H1 (cell line): Measurements from ENCODE around the gene PHC1. TPM values are rescaled to one million over a fixed set of nuclear protein-coding genes. Genes with fewer than 3 reads are reported as not detected.

Source experiments
- CTCF ChIA-PET: fragments of 300-600 bp; sonication (Branson Sonifier 250); formaldehyde crosslinking; loops from one replicate; lab custom pipeline; 2021; ENCODE audit not compliant: partially characterized antibody; lab: Charles Lee
- POLR2A ChIA-PET: fragments of 300-600 bp; sonication (Branson Sonifier 250); formaldehyde crosslinking; loops from one replicate; lab custom pipeline; 2021; ENCODE audit warnings: inconsistent platforms; ENCODE audit not compliant: partially characterized antibody; lab: Charles Lee
- DNase-seq, 2 experiments: peaks; one replicate each; pipeline versions ENCODE4 v3.0.0 to v3.0.0-alpha.2; 2010 to 2022; ENCODE audit warnings: low spot score in 2 of 2, low read depth in 1 of 2, mixed read lengths in 1 of 2
- FAIRE-seq: peaks from 2 replicates; lab custom pipeline; 2011; peaks lifted over from hg19 to GRCh38; lab: Jason Lieb, UNC
- H2AFZ ChIP-seq: 2 replicates; pipeline ENCODE4 v1.8.1; 2012; ENCODE audit warnings: low read length, inconsistent platforms
- H2AK5ac ChIP-seq: 2 replicates; pipeline ENCODE4 v1.6.1; 2013; ENCODE audit warnings: low read depth, low read length
- H2BK120ac ChIP-seq: replicated peaks from 2 replicates; pipeline ENCODE3; 2013; ENCODE audit warnings: low read depth, low read length, inconsistent platforms
- H2BK12ac ChIP-seq: 2 replicates; pipeline ENCODE4 v1.6.1; 2013; ENCODE audit warnings: low read depth, low read length
- H2BK15ac ChIP-seq: 2 replicates; pipeline ENCODE4 v1.6.1; 2013; ENCODE audit warnings: low read length
- H2BK20ac ChIP-seq: 2 replicates; pipeline ENCODE4 v1.6.1; 2013; ENCODE audit warnings: low read length
- H2BK5ac ChIP-seq: 2 replicates; pipeline ENCODE4 v1.6.1; 2013; ENCODE audit warnings: low read depth, low read length
- H3K14ac ChIP-seq: 2 replicates; pipeline ENCODE4 v1.6.1; 2013; ENCODE audit warnings: inconsistent platforms; ENCODE audit not compliant: insufficient read length
- H3K18ac ChIP-seq: 2 replicates; pipeline ENCODE4 v1.6.1; 2013; ENCODE audit warnings: low read length; ENCODE audit errors: extremely low read depth
- H3K23ac ChIP-seq: 2 replicates; pipeline ENCODE4 v1.6.1; 2013; ENCODE audit warnings: inconsistent platforms; ENCODE audit not compliant: insufficient read length
- H3K23me2 ChIP-seq: 2 replicates; pipeline ENCODE4 v1.6.1; 2013; ENCODE audit warnings: low read depth, low read length
- H3K27ac ChIP-seq: 2 replicates; pipeline ENCODE4 v1.6.1; 2011; ENCODE audit warnings: low read depth, low read length, inconsistent platforms
- H3K27me3 ChIP-seq, 4 experiments: replicated peaks in 1 of 4; 1 replicate in 1 of 4; 2 replicates in 3 of 4; pipeline versions ENCODE4 v1.6.1 to v1.8.1; 2011 to 2013; ENCODE audit warnings: low read length in 3 of 4, mild to moderate bottlenecking in 3 of 4, inconsistent platforms in 2 of 4, mixed read lengths in 2 of 4, moderate library complexity in 1 of 4; ENCODE audit not compliant: control insufficient read depth in 3 of 4, insufficient read depth in 3 of 4; ENCODE audit errors: extremely low read depth in 1 of 4
- H3K36me3 ChIP-seq, 4 experiments: 2 replicates each; pipeline versions ENCODE4 v1.6.1 to v1.8.1; 2011 to 2013; ENCODE audit warnings: mild to moderate bottlenecking in 4 of 4, low read length in 3 of 4, moderate library complexity in 2 of 4, control low read depth in 1 of 4, inconsistent platforms in 1 of 4; ENCODE audit not compliant: insufficient read depth in 4 of 4, control insufficient read depth in 2 of 4
- H3K4ac ChIP-seq: replicated peaks from 2 replicates; pipeline ENCODE3; 2013; ENCODE audit warnings: low read length, low read depth, mixed read lengths, inconsistent platforms; ENCODE audit not compliant: insufficient read length
- H3K4me1 ChIP-seq, 4 experiments: replicated peaks in 1 of 4; 1 replicate in 1 of 4; 2 replicates in 3 of 4; pipeline versions ENCODE4 v1.6.1 to v1.8.1; 2011 to 2013; ENCODE audit warnings: low read length in 3 of 4, inconsistent platforms in 2 of 4, mixed read lengths in 1 of 4; ENCODE audit not compliant: insufficient read depth in 4 of 4, control insufficient read depth in 3 of 4
- H3K4me2 ChIP-seq, 2 experiments: 2 replicates each; pipeline versions ENCODE4 v1.6.1 to v1.8.1; 2011 to 2013; ENCODE audit warnings: low read depth in 2 of 2, low read length in 2 of 2, control low read depth in 1 of 2, inconsistent platforms in 1 of 2, mild to moderate bottlenecking in 1 of 2; ENCODE audit not compliant: insufficient read depth in 1 of 2
- H3K4me3 ChIP-seq, 4 experiments: fragments of 200-600, 300-600 bp in 1 of 4; sonication (generic), shearing (Covaris generic), sonication (Bioruptor Twin) in 1 of 4; 2 replicates each; pipeline versions ENCODE4 v1.5.1 to v1.8.1; 2011 to 2016; ENCODE audit warnings: low read length in 4 of 4, low read depth in 3 of 4, control low read depth in 2 of 4, inconsistent platforms in 2 of 4, mild to moderate bottlenecking in 2 of 4, mixed read lengths in 1 of 4, moderate library complexity in 1 of 4; ENCODE audit not compliant: insufficient read depth in 2 of 4; ENCODE audit errors: extremely low read depth in 1 of 4
- H3K56ac ChIP-seq: replicated peaks from 2 replicates; pipeline ENCODE3; 2013; ENCODE audit warnings: low read depth, mild to moderate bottlenecking, mixed read lengths, low read length, inconsistent platforms; ENCODE audit not compliant: insufficient read length
- H3K79me1 ChIP-seq: 2 replicates; pipeline ENCODE4 v1.6.1; 2013; ENCODE audit warnings: low read depth, low read length, control low read depth
- H3K79me2 ChIP-seq, 2 experiments: 2 replicates each; pipeline versions ENCODE4 v1.6.1 to v1.8.1; 2012 to 2013; ENCODE audit warnings: low read length in 2 of 2, mild to moderate bottlenecking in 2 of 2, inconsistent platforms in 1 of 2; ENCODE audit not compliant: insufficient read depth in 2 of 2, control insufficient read depth in 1 of 2
- H3K9ac ChIP-seq, 4 experiments: replicated peaks in 1 of 4; 1 replicate in 1 of 4; 2 replicates in 3 of 4; pipeline versions ENCODE4 v1.6.1 to v1.8.1; 2011 to 2013; ENCODE audit warnings: low read depth in 3 of 4, low read length in 3 of 4, control low read depth in 2 of 4, mild to moderate bottlenecking in 2 of 4, moderate library complexity in 2 of 4, inconsistent platforms in 1 of 4; ENCODE audit errors: extremely low read depth in 1 of 4
- H3K9me3 ChIP-seq, 2 experiments: 2 replicates each; pipeline versions ENCODE4 v1.6.1 to v1.8.1; 2012 to 2013; ENCODE audit warnings: mild to moderate bottlenecking in 2 of 2, moderate library complexity in 2 of 2, control low read depth in 1 of 2, inconsistent platforms in 1 of 2, low read depth in 1 of 2, low read length in 1 of 2, mixed read lengths in 1 of 2; ENCODE audit not compliant: insufficient read depth in 2 of 2
- H4K20me1 ChIP-seq, 2 experiments: replicated peaks in 1 of 2; 2 replicates each; pipeline versions ENCODE3 to v1.8.1; 2011 to 2013; ENCODE audit warnings: inconsistent platforms in 2 of 2, low read length in 2 of 2, mild to moderate bottlenecking in 1 of 2; ENCODE audit not compliant: insufficient read depth in 2 of 2, control insufficient read depth in 1 of 2
- H4K5ac ChIP-seq: 2 replicates; pipeline ENCODE4 v1.6.1; 2013; ENCODE audit warnings: low read length, low read depth, mixed read lengths, inconsistent platforms; ENCODE audit not compliant: insufficient read length
- H4K8ac ChIP-seq: 2 replicates; pipeline ENCODE4 v1.8.0; 2013; ENCODE audit warnings: mild to moderate bottlenecking, moderate library complexity, low read length, inconsistent platforms; ENCODE audit not compliant: insufficient read depth; ENCODE audit errors: extremely low read depth
- H4K91ac ChIP-seq: replicated peaks from 2 replicates; pipeline ENCODE3; 2013; ENCODE audit warnings: low read length, mixed read lengths, inconsistent platforms; ENCODE audit not compliant: insufficient read length
- polyA plus RNA-seq, 7 experiments: library from polyadenylated mRNA; depleted of rRNA in 3 of 7; stranded (reverse) in 5 of 7; unstranded in 2 of 7; fragments of >200 nt in 5 of 7; fragments of 200-250 nt in 2 of 7; gene quantifications; 1 replicate in 5 of 7; 2 replicates in 1 of 7; 4 replicates in 1 of 7; pipeline versions ENCODE4 v1.2.1 to v1.2.3, GENCODE V29; 2011 to 2013; ENCODE audit warnings: missing spikeins in 2 of 7, mixed read lengths in 2 of 7
- total RNA-seq: library from RNA; stranded (reverse); fragmentation: NEBNext Ultra II Directional; extraction: Animal tissue kit (Norgen Biotek cat#: 25700); gene quantifications from 2 replicates; pipeline ENCODE4 v1.2.1, GENCODE V29; 2021

The PHC1 gene
- total and polyA plus RNA-seq, 2 of the 8 experiments (the other 6 are each of a cell fraction or from before 2014, with no cell fraction given) = 934 to 1,655 TPM

- H3K27ac ChIP-seq = no peak overlapping the region
- no peak overlapping the region for H2BK120ac ChIP-seq
- H3K9me3 ChIP-seq = peaks cover 0 to 7% of the 10 kb centered on the region in 2 experiments; a peak in 1 of 4 replicates
- H4K5ac ChIP-seq = no peak overlapping the region
- no peak overlapping the region for H3K56ac ChIP-seq
- H3K79me2 ChIP-seq = no peaks in the 10 kb centered on the region
- CTCF ChIA-PET = interaction anchor here (0.6 to 7.6 kb wide), 4 partner anchors 25 to 352 kb away, joined by 3 to 61 read pairs (median 4); no protein-coding TSS in a partner anchor
- H3K4me1 ChIP-seq = peaks cover 0 to 5% (median 1%) of the 10 kb centered on the region in 4 experiments; a peak in 3 of 7 replicates
- H3K23me2 ChIP-seq = no peaks in the 10 kb centered on the region; the same call in 1 of the 2 replicates
- no peak overlapping the region for H3K9ac ChIP-seq
- no peak overlapping the region for H4K91ac ChIP-seq
- no peak overlapping the region for H2BK5ac ChIP-seq
- no peaks in the 10 kb centered on the region for H4K20me1 ChIP-seq
- POLR2A ChIA-PET = interaction anchor here (0.7 to 1.2 kb wide), 3 partner anchors 9 to 20 kb away, joined by 3 to 7 read pairs (median 5); partner anchors contain the start of gene PHC1
- H2BK20ac ChIP-seq = no peak overlapping the region
- FAIRE-seq = no peak
- no peak overlapping the region for H3K18ac ChIP-seq
- no peak overlapping the region for H2AFZ ChIP-seq
- no peak overlapping the region for H3K23ac ChIP-seq
- H3K27me3 ChIP-seq = no peaks in the 10 kb centered on the region
- no peak overlapping the region for H3K4me2 ChIP-seq
- H3K4me3 ChIP-seq = no peak overlapping the region
- no peak overlapping the region for H2AK5ac ChIP-seq
- no peak for DNase-seq
- H3K79me1 ChIP-seq = 0 out of 2 replicates have a peak, but pooled peaks cover 2% of the 10 kb centered on the region
- H2BK12ac ChIP-seq = no peak overlapping the region
- no peak overlapping the region for H2BK15ac ChIP-seq
- H3K36me3 ChIP-seq = no peaks in the 10 kb centered on the region; a peak in 1 of 8 replicates
- no peak overlapping the region for H4K8ac ChIP-seq
- no peak overlapping the region for H3K14ac ChIP-seq
- H3K4ac ChIP-seq = no peak overlapping the region
Measured at GRCh38 chr12:8894378-8894777, 19.9 kb upstream of the PHC1 start.
